Pancreas (tissue), 10 donors: ENCODE results near the gene IL12RB1. TPM values are rescaled to one million over a fixed set of nuclear protein-coding genes. Genes with fewer than 3 reads are reported as not detected.

Experiments
- ATAC-seq, 4 donors: fragments of 200-7000 bp; cut with Tn5 transposase; one replicate each; pipeline versions ENCODE4 v1.8.0 to v1.9.1; 2020; ENCODE audit warnings: mild to moderate bottlenecking in 4 of 4, moderate library complexity in 4 of 4
- DNase-seq, 6 donors: peaks; one replicate each; pipeline ENCODE4 v3.0.0-alpha.2; 2020
- FAIRE-seq: peaks from 2 replicates; lab custom pipeline; 2012; peaks lifted over from hg19 to GRCh38; lab: Jason Lieb, UNC
- H3K27ac ChIP-seq, 4 donors: fragments of 200-600 bp; sonication (generic); 1 replicate in 3 of 4; 2 replicates in 1 of 4; pipeline versions ENCODE4 v1.5.0 to v1.8.0; 2020
- H3K27me3 ChIP-seq, 4 donors: fragments of 200-600 bp; one replicate each; pipeline ENCODE4 v1.8.0; 2021
- H3K36me3 ChIP-seq, 3 donors: fragments of 200-600 bp; sonication (generic) in 1 of 3; one replicate each; pipeline versions ENCODE4 v1.5.0 to v1.8.0; 2020 to 2021
- H3K4me1 ChIP-seq, 3 donors: fragments of 200-600 bp; one replicate each; pipeline ENCODE4 v1.8.0; 2021
- H3K4me3 ChIP-seq, 4 donors: fragments of 200-600 bp; sonication (generic) in 2 of 4; one replicate each; pipeline versions ENCODE4 v1.5.0 to v1.8.0; 2020 to 2021
- H3K9me3 ChIP-seq, 4 donors: fragments of 200-600 bp; one replicate each; pipeline ENCODE4 v1.8.0; 2021
- WGBS, 2 donors: extraction: QIAGEN DNeasy Blood & Tissue Kit; methylation state at CpG; one replicate each; pipeline ENCODE4 v1.1.7; 2013; 5-methylcytosine and 5-hydroxymethylcytosine counted together
- intact Hi-C, 3 donors: fragments of 100-400 bp; cut with DNase I; formaldehyde crosslinking; loops; one replicate each; pipeline versions ENCODE4 v1.11.1 to v1.14.2; 2022
- polyA plus RNA-seq, 2 donors: library from polyadenylated mRNA; stranded (reverse); fragments of 200-250 nt; gene quantifications; one replicate each; pipeline ENCODE4 v1.2.3, GENCODE V29; 2013
- total RNA-seq, 6 donors: library from RNA; stranded (reverse); fragmentation: NEBNext Ultra II Directional in 4 of 6; extraction: Animal tissue kit (Norgen Biotek cat#: 25700) in 4 of 6; gene quantifications; one replicate each; pipeline versions ENCODE4 v1.2.1 to v1.2.4, GENCODE V29; 2021 to 2023
- TF ChIP-seq, protein P1 (sequence below), 4 donors: fragments of 200-600 bp; sonication (generic) in 3 of 4; IDR thresholded peaks; one replicate each; pipeline versions ENCODE4 v1.5.0 to v1.8.0; 2021; ENCODE audit warnings: antibody characterized with exemption in 4 of 4
- donor health status: healthy with polysubstance abuse.
- donor health status: DM: no; HTN: no; CAD: no; lungs with moderate emphysema.
- donor health status: DM: no; HTN: no; CAD: no.
- donor health status: control.
- donor health status: control.
- donor health status: Bipolar disorder and iron deficiency.
- donor health status: DM: yes; HTN: yes; CAD: no.
- donor health status: DM: no; HTN: no; CAD: no.
- donor health status: DM: no; HTN: no; CAD: no.
- donor health status: DM: yes; HTN: yes; CAD: no.

Gene IL12RB1
- total and polyA plus RNA-seq, 8 donors, result 0.15 to 1.1 (median 0.40) TPM

DNA sequence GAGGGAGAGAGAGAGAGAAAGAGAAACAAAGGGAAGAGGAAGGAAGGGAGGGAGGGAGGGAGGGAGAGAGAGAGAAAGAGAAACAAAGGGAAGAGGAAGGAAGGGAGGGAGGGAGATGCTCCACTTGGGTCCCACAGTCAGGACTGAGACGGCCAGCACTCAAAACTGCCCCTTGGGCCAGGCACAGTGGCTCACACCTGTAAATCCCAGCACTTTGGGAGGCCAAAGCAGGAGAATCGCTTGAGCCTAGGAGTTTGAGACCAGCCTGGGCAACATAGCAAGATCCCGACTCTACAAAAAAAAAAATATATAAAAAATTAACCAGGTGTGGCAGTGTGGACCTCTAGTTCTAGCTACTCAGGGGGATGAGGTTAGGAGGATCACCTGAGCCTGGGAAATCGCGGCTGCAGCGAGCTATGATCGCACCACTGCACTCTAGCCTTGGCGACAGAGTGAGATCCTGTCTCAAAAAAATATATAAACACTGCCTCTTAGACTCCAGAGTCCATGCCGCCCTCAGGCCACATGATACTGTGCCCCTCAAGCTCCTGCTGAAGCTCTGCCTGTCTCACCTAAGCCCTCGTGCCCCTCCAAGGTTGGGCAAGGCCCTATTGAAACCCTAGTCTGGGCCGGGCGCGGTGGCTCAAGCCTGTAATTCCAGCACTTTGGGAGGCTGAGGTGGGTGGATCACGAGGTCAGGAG lies 70.4 kb downstream of the IL12RB1 start:
- Histone ChIP-seq H3K27me3 (no peaks in the 10 kb centered on the region), H3K36me3 (peaks cover 0 to 3% (median 0%) of the 10 kb centered on the region in 3 donors), H3K4me3 (no peak overlapping the region), H3K4me1 (peaks cover 0 to 13% (median 3%) of the 10 kb centered on the region in 3 donors), H3K27ac (peak overlapping the region in 2 of 4 donors; percentile 46 to 60), H3K9me3 (no peaks in the 10 kb centered on the region)
- ATAC-seq, result no peak
- intact Hi-C loops, result no loop called here
- WGBS, 2 donors, result 80 to 92% methylated on average over 14 of the region's 14 CpGs
- no peak for FAIRE-seq
- TF ChIP-seq, protein P1, sequence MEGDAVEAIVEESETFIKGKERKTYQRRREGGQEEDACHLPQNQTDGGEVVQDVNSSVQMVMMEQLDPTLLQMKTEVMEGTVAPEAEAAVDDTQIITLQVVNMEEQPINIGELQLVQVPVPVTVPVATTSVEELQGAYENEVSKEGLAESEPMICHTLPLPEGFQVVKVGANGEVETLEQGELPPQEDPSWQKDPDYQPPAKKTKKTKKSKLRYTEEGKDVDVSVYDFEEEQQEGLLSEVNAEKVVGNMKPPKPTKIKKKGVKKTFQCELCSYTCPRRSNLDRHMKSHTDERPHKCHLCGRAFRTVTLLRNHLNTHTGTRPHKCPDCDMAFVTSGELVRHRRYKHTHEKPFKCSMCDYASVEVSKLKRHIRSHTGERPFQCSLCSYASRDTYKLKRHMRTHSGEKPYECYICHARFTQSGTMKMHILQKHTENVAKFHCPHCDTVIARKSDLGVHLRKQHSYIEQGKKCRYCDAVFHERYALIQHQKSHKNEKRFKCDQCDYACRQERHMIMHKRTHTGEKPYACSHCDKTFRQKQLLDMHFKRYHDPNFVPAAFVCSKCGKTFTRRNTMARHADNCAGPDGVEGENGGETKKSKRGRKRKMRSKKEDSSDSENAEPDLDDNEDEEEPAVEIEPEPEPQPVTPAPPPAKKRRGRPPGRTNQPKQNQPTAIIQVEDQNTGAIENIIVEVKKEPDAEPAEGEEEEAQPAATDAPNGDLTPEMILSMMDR (IDR thresholded peaks at IDR 0.05), result no peak
- no peak for DNase-seq

DNA sequence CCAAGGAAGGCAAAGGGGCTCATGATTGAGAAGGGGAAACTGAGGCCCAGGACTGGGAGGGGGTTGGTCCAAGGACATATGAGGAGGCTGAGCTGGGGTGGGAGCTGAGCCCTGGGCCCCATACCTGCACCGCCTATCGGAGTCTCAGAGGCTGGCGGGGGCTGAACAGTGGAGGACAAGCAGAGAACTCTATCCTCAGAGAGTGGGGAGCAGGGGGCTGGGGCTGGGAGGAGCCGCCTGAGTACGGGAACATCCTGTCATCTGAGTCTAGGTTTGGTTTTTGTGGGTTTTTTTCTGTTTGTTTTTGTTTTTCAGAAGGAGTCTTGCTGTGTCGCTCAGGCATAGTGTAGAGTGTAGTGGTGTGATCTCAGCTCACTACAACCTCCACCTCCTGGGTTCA lies 72.5 kb downstream of the IL12RB1 start:
- 86 to 97% methylated on average over 6 of the region's 6 CpGs for WGBS, 2 donors
- Histone ChIP-seq H3K27me3 (no peaks in the 10 kb centered on the region), H3K36me3 (peaks cover 0 to 3% (median 0%) of the 10 kb centered on the region in 3 donors), H3K4me3 (no peak overlapping the region), H3K4me1 (no peaks in the 10 kb centered on the region), H3K27ac (peak overlapping the region in 1 of 4 donors; percentile 61), H3K9me3 (no peaks in the 10 kb centered on the region)
- TF ChIP-seq, protein P1 (IDR thresholded peaks at IDR 0.05), result no peak
- ATAC-seq (no peak), FAIRE-seq (no peak), DNase-seq (no peak)
- intact Hi-C loops, result loop anchor here in 1 of 3 donors (5.0 kb wide), 1 partner anchor 48 kb away; no protein-coding TSS in a partner anchor

DNA sequence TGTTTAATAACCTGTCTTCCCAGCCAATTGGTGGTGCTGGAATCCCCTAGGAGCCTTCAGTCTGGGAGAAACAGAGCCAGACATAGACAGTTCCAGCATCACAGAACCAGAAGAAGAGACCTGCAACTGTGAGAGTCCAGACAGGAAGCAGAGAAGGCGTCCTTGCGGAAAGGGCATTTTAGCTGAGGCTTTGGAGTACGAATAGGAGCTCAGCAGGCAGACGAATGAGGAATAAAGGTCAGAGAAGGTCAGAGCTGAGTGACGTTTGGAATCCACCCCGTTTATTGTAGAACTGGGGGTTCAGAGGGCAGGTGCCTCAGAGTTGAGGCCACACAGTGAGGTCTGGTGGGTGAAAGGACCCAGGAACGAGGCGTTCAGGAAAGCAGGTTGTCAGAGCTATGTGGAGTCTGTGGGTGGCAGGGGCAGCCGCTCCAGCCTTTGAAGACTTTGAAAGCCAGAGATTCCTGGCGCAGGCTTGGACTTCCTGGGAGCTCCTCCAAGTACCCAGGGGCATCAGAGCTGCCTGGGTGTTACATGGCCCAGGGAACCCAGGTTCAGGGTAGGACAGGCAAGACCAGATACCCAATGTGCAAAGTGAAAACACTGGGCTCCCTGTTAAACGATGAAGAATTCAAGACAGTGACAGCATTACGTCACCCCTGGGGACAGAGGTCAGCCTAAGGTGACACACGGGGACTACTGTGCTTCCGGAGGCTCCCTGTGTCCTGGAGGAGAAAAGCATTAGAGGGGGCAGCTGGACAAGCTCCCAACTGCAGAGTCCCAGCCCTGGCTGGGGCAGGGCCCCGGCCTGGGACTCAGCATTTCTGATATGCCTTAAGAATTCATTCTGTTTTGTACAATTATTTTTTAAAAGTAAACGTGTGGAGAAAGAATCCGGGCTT lies 73.3 kb downstream of the IL12RB1 start:
- Histone ChIP-seq H3K36me3 (peaks cover 0 to 3% (median 0%) of the 10 kb centered on the region in 3 donors), H3K4me3 (no peak overlapping the region), H3K4me1 (peaks cover 0 to under 1% (median 0%) of the 10 kb centered on the region in 3 donors), H3K27me3 (no peaks in the 10 kb centered on the region), H3K9me3 (no peaks in the 10 kb centered on the region), H3K27ac (peak overlapping the region in 2 of 4 donors; percentile 61 to 64)
- FAIRE-seq (no peak), ATAC-seq (peak; percentile 33 to 43 (median 38)), DNase-seq (peak in 1 of 6 donors; percentile 23)
- TF ChIP-seq, protein P1 (IDR thresholded peaks at IDR 0.05), result no peak
- intact Hi-C loops, result loop anchor here in 1 of 3 donors (5.0 kb wide), 1 partner anchor 49 kb away; no protein-coding TSS in a partner anchor
- WGBS, 2 donors, result 62 to 65% methylated on average over 17 of the region's 17 CpGs

DNA sequence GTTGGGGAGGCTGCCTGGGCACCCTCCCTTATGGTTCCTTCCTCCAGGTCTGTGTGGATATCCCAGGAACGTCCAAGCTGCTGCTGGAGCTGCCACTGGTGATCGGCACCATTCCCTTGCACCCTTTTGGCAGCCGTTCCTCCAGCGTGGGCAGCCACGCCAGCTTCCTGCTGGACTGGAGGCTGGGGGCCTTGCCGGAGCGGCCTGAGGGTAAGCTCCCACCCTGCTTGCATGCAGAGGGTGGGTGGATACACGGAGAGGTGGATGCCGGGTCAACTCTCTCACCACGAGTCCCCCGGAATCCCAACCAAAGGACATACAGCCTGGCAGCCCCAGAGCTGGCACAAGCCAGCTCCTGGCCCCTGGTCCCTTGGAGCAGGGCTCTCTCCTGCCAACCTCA lies 76.6 kb downstream of the IL12RB1 start:
- TF ChIP-seq, protein P1 (IDR thresholded peaks at IDR 0.05), result no peak
- no peak overlapping the region for H3K27ac ChIP-seq
- no peak overlapping the region for H3K4me3 ChIP-seq
- 80 to 88% methylated on average over 11 of the region's 11 CpGs for WGBS, 2 donors
- no peaks in the 10 kb centered on the region for H3K27me3 ChIP-seq
- peaks cover 0 to 3% (median 0%) of the 10 kb centered on the region in 3 donors for H3K36me3 ChIP-seq
- FAIRE-seq, result no peak
- peaks cover 0 to 9% (median 0%) of the 10 kb centered on the region in 3 donors for H3K4me1 ChIP-seq
- intact Hi-C loops, result loop anchor here in 1 of 3 donors (5.0 kb wide), 1 partner anchor 52 kb away; no protein-coding TSS in a partner anchor
- DNase-seq, result peak in 1 of 6 donors; percentile 74
- H3K9me3 ChIP-seq, result no peaks in the 10 kb centered on the region
- ATAC-seq, result no peak
